ENCODE data around the gene GALNTL6. TPM values are rescaled to one million over a fixed set of nuclear protein-coding genes. Genes with fewer than 3 reads are reported as not detected.
"Not testable (repeated sequence)": the region's sequence is repeated elsewhere in the genome, so short reads cannot be mapped to it uniquely, and the experiment has no call there.

Gene GALNTL6
- total and polyA plus RNA-seq, 2 donors (not counting 3 experiments of a cell fraction or from before 2014, with no cell fraction given) = not detected

GRCh38 chr4:172727631-172728030 lies 914.4 kb downstream of the GALNTL6 start:
- BruUV-seq (replicated peaks) = no TSS peak
- no peaks in the 10 kb centered on the region for H4K20me1 ChIP-seq (replicated peaks; ENCODE audit: control insufficient read depth, extremely low read depth, insufficient read depth, low read length)
- ChIA-PET POLR2A (no interaction called here), CTCF (no interaction called here)
- no peak overlapping the region for H2AFZ ChIP-seq (ENCODE audit: low read depth, low read length)
- no peaks in the 10 kb centered on the region for H3K9me1 ChIP-seq (replicated peaks; ENCODE audit: control insufficient read depth, extremely low read depth, insufficient read depth, low read length)
- H3K9ac ChIP-seq (replicated peaks; ENCODE audit: extremely low read depth, insufficient read depth, low read length) = no peak overlapping the region
- H3K27me3 ChIP-seq (ENCODE audit: control insufficient read depth in 2 of 2, insufficient read depth in 2 of 2, low read length in 2 of 2) = no peaks in the 10 kb centered on the region
- H3K27ac ChIP-seq (ENCODE audit: insufficient read depth, low read depth, low read length) = no peak overlapping the region
- no peak for TF ChIP-seq FOS (IDR thresholded peaks at IDR 0.05; ENCODE audit: borderline replicate concordance, insufficient read depth, low read length)
- TF ChIP-seq GATA2 (IDR thresholded peaks at IDR 0.05; ENCODE audit: insufficient read depth, insufficient read length, low read depth, low read length) = no peak
- no peak for TF ChIP-seq POLR2A (IDR thresholded peaks at IDR 0.05; ENCODE audit: low read depth, low read length)
- TF ChIP-seq CTCF (IDR thresholded peaks at IDR 0.05; ENCODE audit: extremely low read depth in 1 of 2, insufficient read depth in 1 of 2, low read depth in 1 of 2, low read length in 2 of 2) = no peak
- no peak for TF ChIP-seq POLR2AphosphoS5 (IDR thresholded peaks at IDR 0.05; ENCODE audit: insufficient read depth, low read depth, low read length)
- no peak for TF ChIP-seq MAX (IDR thresholded peaks at IDR 0.05; ENCODE audit: insufficient read depth, insufficient read length)
- TF ChIP-seq JUN (IDR thresholded peaks at IDR 0.05; ENCODE audit: borderline replicate concordance, insufficient read depth, insufficient read length, low read depth) = no peak
- no peak for TF ChIP-seq MYC (IDR thresholded peaks at IDR 0.05; ENCODE audit: low read depth, low read length)
- FAIRE-seq = no peak
- no peak overlapping the region for H3K4me3 ChIP-seq (replicated peaks in 1 of 3; ENCODE audit: insufficient read depth in 1 of 3, low read depth in 1 of 3, low read length in 3 of 3)
- intact Hi-C loops (cut with micrococcal nuclease) (no loop called here), dilution Hi-C loops (cut with MboI; ENCODE audit: extremely low pct_ligation_motif_present, low sequenced_read_pairs) (no loop called here)
- no peaks in the 10 kb centered on the region for H3K4me1 ChIP-seq (ENCODE audit: control insufficient read depth, extremely low read depth, insufficient read depth, low read length)
- H3K4me2 ChIP-seq (ENCODE audit: insufficient read depth, low read length) = no peak overlapping the region
- DNase-seq (ENCODE audit: low read depth, low spot score) = no peak
- no peaks in the 10 kb centered on the region for H3K36me3 ChIP-seq (ENCODE audit: control insufficient read depth in 2 of 2, extremely low read depth in 1 of 2, insufficient read depth in 2 of 2, low read length in 2 of 2)
- no peaks in the 10 kb centered on the region for H3K79me2 ChIP-seq (ENCODE audit: control insufficient read depth, insufficient read depth, low read length)
- H3K9me3 ChIP-seq (replicated peaks; ENCODE audit: control insufficient read depth, insufficient read depth, low read length) = no peaks in the 10 kb centered on the region

- H3K27ac ChIP-seq (ENCODE audit: insufficient read depth, low read depth, low read length); CTCF ChIA-PET; H3K27me3 ChIP-seq (ENCODE audit: control insufficient read depth in 2 of 2, insufficient read depth in 2 of 2, low read length in 2 of 2); H3K9ac ChIP-seq (replicated peaks; ENCODE audit: extremely low read depth, insufficient read depth, low read length); DNase-seq (ENCODE audit: low read depth, low spot score); H2AFZ ChIP-seq (ENCODE audit: low read depth, low read length); H3K9me1 ChIP-seq (replicated peaks; ENCODE audit: control insufficient read depth, extremely low read depth, insufficient read depth, low read length); H3K79me2 ChIP-seq (ENCODE audit: control insufficient read depth, insufficient read depth, low read length); POLR2A ChIA-PET; BruUV-seq (replicated peaks); H4K20me1 ChIP-seq (replicated peaks; ENCODE audit: control insufficient read depth, extremely low read depth, insufficient read depth, low read length); H3K4me2 ChIP-seq (ENCODE audit: insufficient read depth, low read length); H3K9me3 ChIP-seq (replicated peaks; ENCODE audit: control insufficient read depth, insufficient read depth, low read length); dilution Hi-C loops (cut with MboI; ENCODE audit: extremely low pct_ligation_motif_present, low sequenced_read_pairs); intact Hi-C loops (cut with micrococcal nuclease); FAIRE-seq; H3K4me3 ChIP-seq (replicated peaks in 1 of 3; ENCODE audit: insufficient read depth in 1 of 3, low read depth in 1 of 3, low read length in 3 of 3); H3K36me3 ChIP-seq (ENCODE audit: control insufficient read depth in 2 of 2, extremely low read depth in 1 of 2, insufficient read depth in 2 of 2, low read length in 2 of 2); H3K4me1 ChIP-seq (ENCODE audit: control insufficient read depth, extremely low read depth, insufficient read depth, low read length): not testable (repeated sequence)
These were observed 920.4 kb downstream of the GALNTL6 start for GRCh38 chr4:172733645-172734044.

All from endothelial cell of umbilical vein (primary cell).